Measurements from ENCODE around the gene SEH1L. TPM values are rescaled to one million over a fixed set of nuclear protein-coding genes. Genes with fewer than 3 reads are reported as not detected.

Gene SEH1L, protein sequence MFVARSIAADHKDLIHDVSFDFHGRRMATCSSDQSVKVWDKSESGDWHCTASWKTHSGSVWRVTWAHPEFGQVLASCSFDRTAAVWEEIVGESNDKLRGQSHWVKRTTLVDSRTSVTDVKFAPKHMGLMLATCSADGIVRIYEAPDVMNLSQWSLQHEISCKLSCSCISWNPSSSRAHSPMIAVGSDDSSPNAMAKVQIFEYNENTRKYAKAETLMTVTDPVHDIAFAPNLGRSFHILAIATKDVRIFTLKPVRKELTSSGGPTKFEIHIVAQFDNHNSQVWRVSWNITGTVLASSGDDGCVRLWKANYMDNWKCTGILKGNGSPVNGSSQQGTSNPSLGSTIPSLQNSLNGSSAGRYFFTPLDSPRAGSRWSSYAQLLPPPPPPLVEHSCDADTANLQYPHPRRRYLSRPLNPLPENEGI
- total RNA-seq (2022; extraction: Qiagen RNA extraction): 24.2 to 27.8 TPM (median 25.8 TPM) in 5 replicates

DNA sequence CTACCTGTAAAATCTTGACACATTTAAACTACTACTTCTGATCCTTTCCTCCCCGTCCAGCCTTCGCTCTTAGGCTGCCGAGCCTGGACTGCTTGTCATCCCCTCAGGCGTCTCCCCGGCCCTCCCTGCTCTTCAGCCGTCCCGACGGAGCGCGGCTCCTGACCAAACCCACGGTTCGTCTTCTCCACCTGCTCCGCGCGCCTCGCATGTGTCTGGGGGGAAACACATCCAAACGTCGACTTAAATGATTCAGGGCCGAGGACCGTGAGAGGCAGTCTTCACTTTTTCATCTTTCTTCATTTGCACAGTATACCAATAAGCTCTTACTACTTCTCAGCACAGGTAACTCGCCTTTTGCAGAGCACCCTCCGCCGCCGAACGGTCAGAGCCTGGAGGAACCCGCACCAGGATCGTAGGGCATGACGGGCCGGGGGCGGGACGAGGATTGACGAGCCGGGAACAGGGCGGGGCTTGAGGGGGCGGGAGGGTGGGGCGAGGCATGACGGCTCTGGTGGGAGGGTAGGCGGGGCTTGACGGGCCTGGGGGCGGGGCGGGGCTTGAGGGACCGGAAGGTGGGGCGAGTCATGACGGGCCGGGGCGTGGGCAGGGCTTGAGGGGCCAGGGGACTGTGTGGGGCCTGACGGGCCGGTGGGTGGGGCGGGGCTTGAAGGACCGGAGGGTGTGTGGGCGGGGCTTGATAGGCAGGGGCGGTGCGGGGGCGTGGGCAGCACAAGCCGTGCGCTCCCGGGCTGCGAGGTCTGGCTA, at the start of gene SEH1L:
Gene SEH1L, plus strand, starts transcription at position 727 of the 765 bp plus-strand sequence. CDS start 111 bp downstream, outside the sequence.

DNA sequence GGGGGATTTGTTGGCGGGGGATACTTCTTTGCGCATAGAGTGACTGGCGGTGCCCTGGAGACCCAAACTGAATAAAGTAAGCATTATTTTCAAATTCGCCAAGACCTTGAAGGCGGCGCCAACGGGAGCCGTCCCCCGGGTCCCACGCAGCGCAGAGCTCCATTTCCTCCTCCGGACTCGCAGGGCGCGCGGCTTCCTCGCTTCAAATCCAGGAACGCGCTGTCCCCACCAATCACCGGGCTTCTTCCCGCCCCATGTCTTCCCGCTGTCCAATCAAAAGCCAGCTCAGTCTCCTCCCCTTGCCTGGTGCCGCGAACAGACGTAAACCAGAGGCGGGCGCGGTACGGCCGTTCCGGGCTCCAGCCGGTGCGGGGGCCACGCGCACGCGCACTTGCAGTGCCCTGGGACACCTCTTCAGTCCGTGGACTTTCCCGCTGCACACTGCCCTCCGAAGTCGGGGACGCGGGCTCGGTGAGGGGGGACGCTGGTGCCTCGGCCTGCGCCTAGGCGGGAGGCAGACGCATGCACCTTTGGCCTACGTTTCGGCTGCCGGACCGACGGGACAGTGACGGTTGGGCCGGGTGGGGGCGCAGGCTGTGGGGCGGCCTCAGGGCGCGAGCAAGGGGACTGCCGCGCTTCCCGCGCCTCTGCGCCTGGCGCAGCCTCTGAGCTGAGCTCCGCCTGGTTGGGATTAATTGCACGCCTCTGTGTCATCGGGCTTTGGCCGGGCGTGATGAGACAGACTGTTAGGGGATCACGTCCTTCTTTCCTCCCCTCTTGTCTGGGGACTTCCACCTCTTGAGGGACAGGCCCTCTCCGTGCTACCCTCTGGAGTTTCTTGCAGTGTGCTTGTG, 43.4 kb downstream of the SEH1L start, which contains the start of gene CEP192:
Gene CEP192, plus strand, starts transcription at position 396 of the 854 bp plus-strand sequence. CDS start 8,063 bp downstream, outside the sequence.

Other genes starting within 250 kb of the SEH1L start
- 5.2 to 7.9 TPM (median 5.9 TPM) in 5 replicates for gene CEP76, start 245.3 kb upstream of the SEH1L start, total RNA-seq (2022; extraction: Qiagen RNA extraction)
- gene PSMG2, start 245.0 kb upstream of the SEH1L start, total RNA-seq (2022; extraction: Qiagen RNA extraction): 65.7 to 72.0 TPM (median 68.3 TPM) in 5 replicates
- 18.2 to 20.6 TPM (median 19.6 TPM) in 5 replicates for gene PTPN2, start 63.8 kb upstream of the SEH1L start, total RNA-seq (2022; extraction: Qiagen RNA extraction)
- gene CEP192, start 43.4 kb downstream of the SEH1L start, total RNA-seq (2022; extraction: Qiagen RNA extraction): 7.2 to 9.3 TPM (median 8.9 TPM) in 5 replicates

Data from A549 treated with Mapracorat at 1 μM for 4 hours (cell line).